ENCODE results near the gene RNASE1. TPM values are rescaled to one million over a fixed set of nuclear protein-coding genes. Genes with fewer than 3 reads are reported as not detected.

The RNASE1 gene
- total RNA-seq, 3 donors from 2014 or later, result 125 to 1,186 (median 303) TPM

DNA sequence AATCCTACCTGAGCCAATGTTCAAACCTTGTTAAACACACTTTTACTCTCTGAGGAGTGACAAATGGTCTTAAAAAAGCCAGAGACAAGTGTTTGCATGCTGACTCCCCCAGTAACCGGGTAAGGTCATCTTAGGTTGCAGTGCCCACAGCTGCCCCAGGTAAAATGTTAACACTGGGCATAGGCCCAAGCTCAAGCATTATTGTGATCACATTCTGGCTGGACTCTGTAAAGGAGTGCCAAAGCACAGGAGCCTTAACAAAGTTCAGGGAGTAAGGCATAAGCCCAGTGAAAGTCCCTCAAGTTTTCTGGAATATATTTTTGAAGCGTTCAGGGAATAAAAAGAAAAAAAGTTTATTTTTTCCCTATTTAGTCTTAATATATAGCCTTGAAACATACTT, 48.3 kb downstream of the RNASE1 start:
- Histone ChIP-seq H3K27me3 (no peaks in the 10 kb centered on the region), H3K9me3 (peaks cover 15 to 16% of the 10 kb centered on the region in 2 donors), H3K4me1 (peaks cover 0 to 6% of the 10 kb centered on the region in 2 donors), H3K36me3 (no peaks in the 10 kb centered on the region), H3K4me3 (no peak overlapping the region), H3K27ac (peak overlapping the region; percentile 53 to 74)
- TF ChIP-seq POLR2A (IDR thresholded peaks at IDR 0.05) (no peak), POLR2AphosphoS5 (IDR thresholded peaks at IDR 0.05) (no peak)
- TF ChIP-seq, protein P1, sequence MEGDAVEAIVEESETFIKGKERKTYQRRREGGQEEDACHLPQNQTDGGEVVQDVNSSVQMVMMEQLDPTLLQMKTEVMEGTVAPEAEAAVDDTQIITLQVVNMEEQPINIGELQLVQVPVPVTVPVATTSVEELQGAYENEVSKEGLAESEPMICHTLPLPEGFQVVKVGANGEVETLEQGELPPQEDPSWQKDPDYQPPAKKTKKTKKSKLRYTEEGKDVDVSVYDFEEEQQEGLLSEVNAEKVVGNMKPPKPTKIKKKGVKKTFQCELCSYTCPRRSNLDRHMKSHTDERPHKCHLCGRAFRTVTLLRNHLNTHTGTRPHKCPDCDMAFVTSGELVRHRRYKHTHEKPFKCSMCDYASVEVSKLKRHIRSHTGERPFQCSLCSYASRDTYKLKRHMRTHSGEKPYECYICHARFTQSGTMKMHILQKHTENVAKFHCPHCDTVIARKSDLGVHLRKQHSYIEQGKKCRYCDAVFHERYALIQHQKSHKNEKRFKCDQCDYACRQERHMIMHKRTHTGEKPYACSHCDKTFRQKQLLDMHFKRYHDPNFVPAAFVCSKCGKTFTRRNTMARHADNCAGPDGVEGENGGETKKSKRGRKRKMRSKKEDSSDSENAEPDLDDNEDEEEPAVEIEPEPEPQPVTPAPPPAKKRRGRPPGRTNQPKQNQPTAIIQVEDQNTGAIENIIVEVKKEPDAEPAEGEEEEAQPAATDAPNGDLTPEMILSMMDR (IDR thresholded peaks at IDR 0.05), result no peak
- DNase-seq (ENCODE audit: low spot score in 2 of 2), result peak in 1 of 2 donors; percentile 36
- intact Hi-C loops (cut with DNase I; ENCODE audit: low total_unique reads), result no loop called here

- DNase-seq (ENCODE audit: low spot score in 2 of 2), result no peak
- Histone ChIP-seq H3K4me3 (no peak overlapping the region), H3K36me3 (no peaks in the 10 kb centered on the region), H3K27ac (no peak overlapping the region), H3K9me3 (peaks cover 15 to 16% of the 10 kb centered on the region in 2 donors), H3K27me3 (no peaks in the 10 kb centered on the region), H3K4me1 (peaks cover 0 to 6% of the 10 kb centered on the region in 2 donors)
- TF ChIP-seq, protein P1 (IDR thresholded peaks at IDR 0.05), result no peak
- intact Hi-C loops (cut with DNase I; ENCODE audit: low total_unique reads), result no loop called here
These were observed 50.6 kb downstream of the RNASE1 start for GRCh38 chr14:20751963-20752562.

Other genes with a start within 250 kb of the RNASE1 start
- not detected for gene RNASE9, start 241.8 kb downstream of the RNASE1 start, total RNA-seq
- not detected for gene RNASE11, start 214.8 kb downstream of the RNASE1 start, total RNA-seq
- gene RNASE12, start 211.5 kb downstream of the RNASE1 start, total RNA-seq, result not detected
- not detected for gene OR6S1, start 161.2 kb downstream of the RNASE1 start, total RNA-seq
- 100 to 1,000 TPM; 165 to 367 (median 177) TPM for gene RNASE4, start 118.3 kb downstream of the RNASE1 start, total RNA-seq
- gene ANG, start 114.1 kb downstream of the RNASE1 start, total RNA-seq, result 10 to 100 TPM; 49.2 to 59.8 (median 55.5) TPM
- gene EDDM3A, start 57.0 kb downstream of the RNASE1 start, total RNA-seq, result not detected
- gene EDDM3B, start 34.4 kb downstream of the RNASE1 start, total RNA-seq, result 1 to 10 TPM in 1 of 3 donors, not detected in 2; 1.3 TPM
- gene RNASE6, start 21.6 kb downstream of the RNASE1 start, total RNA-seq, result 10 to 100 TPM in 2 of 3 donors, 1 to 10 TPM in 1; 7.2 to 58.7 (median 16.7) TPM
- not detected for gene RNASE3, start 88.5 kb upstream of the RNASE1 start, total RNA-seq
- gene RNASE2, start 152.6 kb upstream of the RNASE1 start, total RNA-seq, result 1 to 10 TPM; 1.3 to 3.2 (median 2.0) TPM
- gene METTL17, start 187.1 kb upstream of the RNASE1 start, total RNA-seq, result 100 to 1,000 TPM in 1 of 3 donors, 10 to 100 TPM in 2; 78.6 to 105 (median 89.5) TPM
- under 1 TPM in 1 of 3 donors, not detected in 2; 0.59 TPM for gene SLC39A2, start 196.4 kb upstream of the RNASE1 start, total RNA-seq
- 100 to 1,000 TPM; 251 to 693 (median 258) TPM for gene NDRG2, start 222.2 kb upstream of the RNASE1 start, total RNA-seq
- under 1 TPM in 1 of 3 donors, not detected in 2; 0.15 TPM for gene TPPP2, start 227.4 kb upstream of the RNASE1 start, total RNA-seq
- gene RNASE13, start 232.0 kb upstream of the RNASE1 start, total RNA-seq, result not detected
- gene RNASE7, start 239.5 kb upstream of the RNASE1 start, total RNA-seq, result 1 to 10 TPM in 2 of 3 donors, not detected in 1; 1.6 to 3.1 TPM

Measured in breast epithelium (tissue), 4 donors.